ENCODE data around the gene TMEM62.
"Not testable (repeated sequence)": the region's sequence is repeated elsewhere in the genome, so short reads cannot be mapped to it uniquely, and the experiment has no call there.

Gene TMEM62

GRCh38 chr15:43143203-43143941 is 10.0 kb downstream of the TMEM62 start:
- DNase-seq (ENCODE audit: low read depth, low spot score) = no peak
- no CpG with 5 or more reads among the region's 4 CpGs for WGBS (ENCODE audit: insufficient coverage, insufficient read length)
- Histone ChIP-seq H3K27me3 (ENCODE audit: control insufficient read depth, insufficient read depth, low read length) (no peaks in the 10 kb centered on the region), H3K27ac (ENCODE audit: low read length) (no peak overlapping the region), H3K4me3 (ENCODE audit: low read length) (no peak overlapping the region), H3K9me3 (ENCODE audit: control insufficient read depth, insufficient read depth, low read length) (no peaks in the 10 kb centered on the region), H3K4me1 (ENCODE audit: control insufficient read depth, insufficient read depth, low read length) (no peaks in the 10 kb centered on the region), H3K36me3 (ENCODE audit: control insufficient read depth, insufficient read depth, low read length) (no peaks in the 10 kb centered on the region)

GRCh38 chr15:43144512-43144911 is 11.1 kb downstream of the TMEM62 start:
- no peaks in the 10 kb centered on the region for H3K9me3 ChIP-seq (ENCODE audit: control insufficient read depth, insufficient read depth, low read length)
- no peak for DNase-seq (ENCODE audit: low read depth, low spot score)
- no peaks in the 10 kb centered on the region for H3K4me1 ChIP-seq (ENCODE audit: control insufficient read depth, insufficient read depth, low read length)
- no peak overlapping the region for H3K27ac ChIP-seq (ENCODE audit: low read length)
- no peaks in the 10 kb centered on the region for H3K36me3 ChIP-seq (ENCODE audit: control insufficient read depth, insufficient read depth, low read length)
- H3K4me3 ChIP-seq (ENCODE audit: low read length) = no peak overlapping the region
- no peaks in the 10 kb centered on the region for H3K27me3 ChIP-seq (ENCODE audit: control insufficient read depth, insufficient read depth, low read length)

GRCh38 chr15:43146184-43146583 is 12.8 kb downstream of the TMEM62 start:
- no peaks in the 10 kb centered on the region for H3K36me3 ChIP-seq (ENCODE audit: control insufficient read depth, insufficient read depth, low read length)
- no peak overlapping the region for H3K27ac ChIP-seq (ENCODE audit: low read length)
- no CpG with 5 or more reads among the region's 5 CpGs for WGBS (ENCODE audit: insufficient coverage, insufficient read length)
- no peak overlapping the region for H3K4me3 ChIP-seq (ENCODE audit: low read length)
- DNase-seq (ENCODE audit: low read depth, low spot score) = no peak
- H3K9me3 ChIP-seq (ENCODE audit: control insufficient read depth, insufficient read depth, low read length) = no peaks in the 10 kb centered on the region
- no peaks in the 10 kb centered on the region for H3K27me3 ChIP-seq (ENCODE audit: control insufficient read depth, insufficient read depth, low read length)
- H3K4me1 ChIP-seq (ENCODE audit: control insufficient read depth, insufficient read depth, low read length) = no peaks in the 10 kb centered on the region

GRCh38 chr15:43150191-43150929 is 17.0 kb downstream of the TMEM62 start:
- H3K36me3 ChIP-seq (ENCODE audit: control insufficient read depth, insufficient read depth, low read length) = no peaks in the 10 kb centered on the region
- no peak for DNase-seq (ENCODE audit: low read depth, low spot score)
- no peak overlapping the region for H3K4me3 ChIP-seq (ENCODE audit: low read length)
- H3K27me3 ChIP-seq (ENCODE audit: control insufficient read depth, insufficient read depth, low read length) = no peaks in the 10 kb centered on the region
- no peaks in the 10 kb centered on the region for H3K4me1 ChIP-seq (ENCODE audit: control insufficient read depth, insufficient read depth, low read length)
- no peaks in the 10 kb centered on the region for H3K9me3 ChIP-seq (ENCODE audit: control insufficient read depth, insufficient read depth, low read length)
- no peak overlapping the region for H3K27ac ChIP-seq (ENCODE audit: low read length)
- no CpG with 5 or more reads among the region's 5 CpGs for WGBS (ENCODE audit: insufficient coverage, insufficient read length)

- no peak overlapping the region for H3K27ac ChIP-seq (ENCODE audit: low read length)
- H3K27me3 ChIP-seq (ENCODE audit: control insufficient read depth, insufficient read depth, low read length) = no peaks in the 10 kb centered on the region
- H3K4me3 ChIP-seq (ENCODE audit: low read length) = no peak overlapping the region
- H3K9me3 ChIP-seq (ENCODE audit: control insufficient read depth, insufficient read depth, low read length) = no peaks in the 10 kb centered on the region
- H3K36me3 ChIP-seq (ENCODE audit: control insufficient read depth, insufficient read depth, low read length) = no peaks in the 10 kb centered on the region
- no peak for DNase-seq (ENCODE audit: low read depth, low spot score)
- WGBS (ENCODE audit: insufficient coverage, insufficient read length) = no CpG with 5 or more reads among the region's 2 CpGs
- no peaks in the 10 kb centered on the region for H3K4me1 ChIP-seq (ENCODE audit: control insufficient read depth, insufficient read depth, low read length)
These were observed 18.3 kb downstream of the TMEM62 start for GRCh38 chr15:43151688-43152087.

- no peaks in the 10 kb centered on the region for H3K9me3 ChIP-seq (ENCODE audit: control insufficient read depth, insufficient read depth, low read length)
- no peak overlapping the region for H3K27ac ChIP-seq (ENCODE audit: low read length)
- no peak for DNase-seq (ENCODE audit: low read depth, low spot score)
- H3K27me3 ChIP-seq (ENCODE audit: control insufficient read depth, insufficient read depth, low read length) = no peaks in the 10 kb centered on the region
- H3K36me3 ChIP-seq (ENCODE audit: control insufficient read depth, insufficient read depth, low read length) = no peaks in the 10 kb centered on the region
- no peaks in the 10 kb centered on the region for H3K4me1 ChIP-seq (ENCODE audit: control insufficient read depth, insufficient read depth, low read length)
- no peak overlapping the region for H3K4me3 ChIP-seq (ENCODE audit: low read length)
These were observed 19.9 kb downstream of the TMEM62 start for GRCh38 chr15:43153269-43153668.

GRCh38 chr15:43165801-43166325 is 32.5 kb downstream of the TMEM62 start:
- WGBS (ENCODE audit: insufficient coverage, insufficient read length) = no CpG with 5 or more reads among the region's 2 CpGs
- DNase-seq (ENCODE audit: low read depth, low spot score) = no peak
- no peaks in the 10 kb centered on the region for H3K27me3 ChIP-seq (ENCODE audit: control insufficient read depth, insufficient read depth, low read length)
- H3K9me3 ChIP-seq (ENCODE audit: control insufficient read depth, insufficient read depth, low read length) = no peaks in the 10 kb centered on the region
- H3K4me3 ChIP-seq (ENCODE audit: low read length) = no peak overlapping the region
- H3K27ac ChIP-seq (ENCODE audit: low read length) = no peak overlapping the region
- no peaks in the 10 kb centered on the region for H3K4me1 ChIP-seq (ENCODE audit: control insufficient read depth, insufficient read depth, low read length)
- no peaks in the 10 kb centered on the region for H3K36me3 ChIP-seq (ENCODE audit: control insufficient read depth, insufficient read depth, low read length)

GRCh38 chr15:43167261-43167660 is 33.9 kb downstream of the TMEM62 start:
- not testable (repeated sequence) for H3K27ac ChIP-seq (ENCODE audit: low read length); H3K4me3 ChIP-seq (ENCODE audit: low read length); H3K36me3 ChIP-seq (ENCODE audit: control insufficient read depth, insufficient read depth, low read length); DNase-seq (ENCODE audit: low read depth, low spot score); H3K4me1 ChIP-seq (ENCODE audit: control insufficient read depth, insufficient read depth, low read length); H3K9me3 ChIP-seq (ENCODE audit: control insufficient read depth, insufficient read depth, low read length); H3K27me3 ChIP-seq (ENCODE audit: control insufficient read depth, insufficient read depth, low read length)
- WGBS (ENCODE audit: insufficient coverage, insufficient read length) = no CpG with 5 or more reads among the region's 28 CpGs

GRCh38 chr15:43168192-43169107 is 35.1 kb downstream of the TMEM62 start:
- no peak overlapping the region for H3K27ac ChIP-seq (ENCODE audit: low read length)
- H3K4me1 ChIP-seq (ENCODE audit: control insufficient read depth, insufficient read depth, low read length) = no peaks in the 10 kb centered on the region
- H3K4me3 ChIP-seq (ENCODE audit: low read length) = no peak overlapping the region
- H3K36me3 ChIP-seq (ENCODE audit: control insufficient read depth, insufficient read depth, low read length) = no peaks in the 10 kb centered on the region
- H3K27me3 ChIP-seq (ENCODE audit: control insufficient read depth, insufficient read depth, low read length) = no peaks in the 10 kb centered on the region
- DNase-seq (ENCODE audit: low read depth, low spot score) = no peak
- WGBS (ENCODE audit: insufficient coverage, insufficient read length) = no CpG with 5 or more reads among the region's 2 CpGs
- H3K9me3 ChIP-seq (ENCODE audit: control insufficient read depth, insufficient read depth, low read length) = no peaks in the 10 kb centered on the region

- Histone ChIP-seq H3K36me3 (ENCODE audit: control insufficient read depth, insufficient read depth, low read length) (no peaks in the 10 kb centered on the region), H3K27ac (ENCODE audit: low read length) (no peak overlapping the region), H3K27me3 (ENCODE audit: control insufficient read depth, insufficient read depth, low read length) (no peaks in the 10 kb centered on the region), H3K4me3 (ENCODE audit: low read length) (no peak overlapping the region), H3K4me1 (ENCODE audit: control insufficient read depth, insufficient read depth, low read length) (no peaks in the 10 kb centered on the region), H3K9me3 (ENCODE audit: control insufficient read depth, insufficient read depth, low read length) (no peaks in the 10 kb centered on the region; the same call in 1 of the 2 replicates)
- DNase-seq (ENCODE audit: low read depth, low spot score) = no peak
- WGBS (ENCODE audit: insufficient coverage, insufficient read length) = no CpG with 5 or more reads among the region's 4 CpGs
These were observed 36.5 kb downstream of the TMEM62 start for GRCh38 chr15:43169888-43170287.

Data from iPS DF 6.9 (cell line).